ENCODE results near the gene IGSF8.

IGSF8 gene

DNA sequence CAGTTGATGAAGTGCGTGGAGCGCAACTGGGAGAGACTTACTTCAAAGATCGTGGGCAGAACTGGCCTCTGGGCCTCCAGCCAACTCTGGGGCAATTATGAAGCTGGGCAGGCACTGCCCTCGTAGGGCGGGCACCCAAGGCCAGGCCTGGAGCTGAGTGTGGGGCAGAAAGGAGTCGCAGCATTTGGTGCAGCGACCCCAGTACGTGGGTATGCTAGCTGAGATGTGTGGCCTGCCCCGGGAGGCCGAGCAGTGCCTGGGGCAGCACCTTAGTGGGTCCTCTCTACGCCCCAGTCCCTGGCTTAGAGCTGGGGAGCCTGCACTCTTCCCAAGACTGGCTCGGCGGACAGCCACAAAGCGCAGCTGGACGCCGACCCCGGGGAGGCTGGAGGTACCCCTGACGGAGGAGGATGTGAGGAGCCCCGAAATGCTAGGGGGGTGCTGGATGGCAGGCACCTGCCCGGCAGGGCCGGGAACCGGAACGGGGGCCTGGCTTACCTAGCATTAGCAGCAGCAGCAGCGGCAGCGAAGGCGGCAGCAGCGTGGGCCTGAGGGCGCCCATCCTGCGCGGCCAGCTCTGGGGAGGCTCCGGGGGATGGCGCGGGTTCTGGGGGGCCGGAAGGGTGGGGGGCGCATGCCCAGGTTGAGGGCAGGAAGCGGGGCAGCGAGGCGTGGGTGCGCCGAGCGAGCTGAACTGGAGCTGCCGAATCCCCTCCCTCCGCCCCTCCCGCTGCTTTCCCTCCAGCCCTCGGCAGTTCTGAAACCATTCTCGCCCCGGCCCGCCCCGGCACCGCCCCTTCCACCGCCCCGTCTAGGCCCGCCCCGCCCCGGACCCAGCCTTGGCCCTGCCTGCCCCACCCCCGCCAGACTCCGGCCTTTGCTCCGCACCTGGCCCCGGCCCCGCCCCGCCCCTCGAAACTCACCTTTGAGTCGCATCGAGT, at the start of gene IGSF8:
IGSF8 (minus strand) TSS at position 709 of the 941 bp plus-strand sequence; CDS start at position 562, 147 bp downstream.
- DNase-seq (ENCODE audit: low read depth, low spot score): peak; percentile 16
- Histone ChIP-seq H3K9ac (ENCODE audit: insufficient read length) (peak within 1 kb of the TSS; percentile 79), H3K36me3 (ENCODE audit: insufficient read depth, low read length) (no peaks in the 10 kb centered on the region), H3K9me3 (ENCODE audit: low read depth, low read length) (no peaks in the 10 kb centered on the region), H3K27ac (no peak within 1 kb of the TSS), H3K4me3 (peak within 1 kb of the TSS; percentile 80)
- no peak for TF ChIP-seq FOXP2 (optimal IDR thresholded peaks at IDR 0.05; ENCODE audit: control extremely low read depth, extremely low read length, insufficient read depth)
- TF ChIP-seq EZH2 (IDR thresholded peaks at IDR 0.05): no peak
- no peak for TF ChIP-seq POLR2AphosphoS5 (IDR thresholded peaks at IDR 0.05; ENCODE audit: borderline replicate concordance, low read depth, low read length)

GRCh38 chr1:160148121-160148520, 49.7 kb upstream of the IGSF8 start:
- DNase-seq (ENCODE audit: low read depth, low spot score): no peak
- no peak overlapping the region for H3K27ac ChIP-seq
- H3K9ac ChIP-seq (ENCODE audit: insufficient read length): no peak overlapping the region
- no peaks in the 10 kb centered on the region for H3K9me3 ChIP-seq (ENCODE audit: low read depth, low read length)
- no peak overlapping the region for H3K4me3 ChIP-seq
- no peaks in the 10 kb centered on the region for H3K36me3 ChIP-seq (ENCODE audit: insufficient read depth, low read length)
- TF ChIP-seq EZH2 (IDR thresholded peaks at IDR 0.05) (no peak), POLR2AphosphoS5 (IDR thresholded peaks at IDR 0.05; ENCODE audit: borderline replicate concordance, low read depth, low read length) (no peak), FOXP2 (optimal IDR thresholded peaks at IDR 0.05; ENCODE audit: control extremely low read depth, extremely low read length, insufficient read depth) (no peak)

DNA sequence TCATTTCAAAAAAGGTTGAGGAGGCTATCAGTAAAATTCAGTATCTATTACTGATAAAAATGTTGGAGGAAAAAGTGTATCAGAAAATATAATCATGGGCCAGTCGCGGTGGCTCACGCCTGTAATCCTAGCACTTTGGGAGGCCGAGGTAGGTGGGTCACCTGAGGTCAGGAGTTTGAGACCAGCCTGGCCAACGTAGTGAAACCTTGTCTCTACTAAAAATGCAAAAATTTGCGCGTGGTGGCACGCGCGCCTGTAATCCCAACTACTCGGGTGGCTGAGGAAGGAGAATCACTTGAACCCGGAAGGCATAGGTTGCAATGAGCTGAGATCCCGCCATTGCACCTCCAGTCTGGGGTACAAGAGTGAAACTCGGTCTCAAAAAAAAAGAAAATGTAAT, 47.7 kb upstream of the IGSF8 start:
- no peak for DNase-seq (ENCODE audit: low read depth, low spot score)
- Histone ChIP-seq H3K9me3 (ENCODE audit: low read depth, low read length) (no peaks in the 10 kb centered on the region), H3K36me3 (ENCODE audit: insufficient read depth, low read length) (no peaks in the 10 kb centered on the region), H3K27ac (no peak overlapping the region), H3K9ac (ENCODE audit: insufficient read length) (no peak overlapping the region), H3K4me3 (no peak overlapping the region)
- TF ChIP-seq EZH2 (IDR thresholded peaks at IDR 0.05) (no peak), FOXP2 (optimal IDR thresholded peaks at IDR 0.05; ENCODE audit: control extremely low read depth, extremely low read length, insufficient read depth) (no peak), POLR2AphosphoS5 (IDR thresholded peaks at IDR 0.05; ENCODE audit: borderline replicate concordance, low read depth, low read length) (no peak)

- no peak for DNase-seq (ENCODE audit: low read depth, low spot score)
- no peak overlapping the region for H3K4me3 ChIP-seq
- H3K36me3 ChIP-seq (ENCODE audit: insufficient read depth, low read length): no peaks in the 10 kb centered on the region
- H3K9me3 ChIP-seq (ENCODE audit: low read depth, low read length): no peaks in the 10 kb centered on the region
- no peak overlapping the region for H3K9ac ChIP-seq (ENCODE audit: insufficient read length)
- TF ChIP-seq FOXP2 (optimal IDR thresholded peaks at IDR 0.05; ENCODE audit: control extremely low read depth, extremely low read length, insufficient read depth) (no peak), POLR2AphosphoS5 (IDR thresholded peaks at IDR 0.05; ENCODE audit: borderline replicate concordance, low read depth, low read length) (no peak), EZH2 (IDR thresholded peaks at IDR 0.05) (no peak)
- H3K27ac ChIP-seq: no peak overlapping the region
Observed at GRCh38 chr1:160144921-160145320, 46.5 kb upstream of the IGSF8 start.

- Histone ChIP-seq H3K27ac (no peak overlapping the region), H3K9me3 (ENCODE audit: low read depth, low read length) (no peaks in the 10 kb centered on the region), H3K9ac (ENCODE audit: insufficient read length) (no peak overlapping the region), H3K4me3 (no peak overlapping the region), H3K36me3 (ENCODE audit: insufficient read depth, low read length) (no peaks in the 10 kb centered on the region)
- DNase-seq (ENCODE audit: low read depth, low spot score): no peak
- TF ChIP-seq FOXP2 (optimal IDR thresholded peaks at IDR 0.05; ENCODE audit: control extremely low read depth, extremely low read length, insufficient read depth): no peak
- no peak for TF ChIP-seq POLR2AphosphoS5 (IDR thresholded peaks at IDR 0.05; ENCODE audit: borderline replicate concordance, low read depth, low read length)
- TF ChIP-seq EZH2 (IDR thresholded peaks at IDR 0.05): no peak
Observed at GRCh38 chr1:160143695-160144094, 45.3 kb upstream of the IGSF8 start.

GRCh38 chr1:160139840-160140239, 41.4 kb upstream of the IGSF8 start:
- Histone ChIP-seq H3K36me3 (ENCODE audit: insufficient read depth, low read length) (no peaks in the 10 kb centered on the region), H3K27ac (no peak overlapping the region), H3K4me3 (no peak overlapping the region), H3K9me3 (ENCODE audit: low read depth, low read length) (no peaks in the 10 kb centered on the region), H3K9ac (ENCODE audit: insufficient read length) (no peak overlapping the region)
- TF ChIP-seq POLR2AphosphoS5 (IDR thresholded peaks at IDR 0.05; ENCODE audit: borderline replicate concordance, low read depth, low read length): no peak
- no peak for TF ChIP-seq FOXP2 (optimal IDR thresholded peaks at IDR 0.05; ENCODE audit: control extremely low read depth, extremely low read length, insufficient read depth)
- TF ChIP-seq EZH2 (IDR thresholded peaks at IDR 0.05): no peak
- DNase-seq (ENCODE audit: low read depth, low spot score): no peak

GRCh38 chr1:160137216-160137862, 38.9 kb upstream of the IGSF8 start:
- TF ChIP-seq FOXP2 (optimal IDR thresholded peaks at IDR 0.05; ENCODE audit: control extremely low read depth, extremely low read length, insufficient read depth) (no peak), EZH2 (IDR thresholded peaks at IDR 0.05) (no peak), POLR2AphosphoS5 (IDR thresholded peaks at IDR 0.05; ENCODE audit: borderline replicate concordance, low read depth, low read length) (no peak)
- no peak for DNase-seq (ENCODE audit: low read depth, low spot score)
- no peak overlapping the region for H3K27ac ChIP-seq
- H3K4me3 ChIP-seq: no peak overlapping the region
- no peak overlapping the region for H3K9ac ChIP-seq (ENCODE audit: insufficient read length)
- H3K9me3 ChIP-seq (ENCODE audit: low read depth, low read length): no peaks in the 10 kb centered on the region
- no peaks in the 10 kb centered on the region for H3K36me3 ChIP-seq (ENCODE audit: insufficient read depth, low read length)

DNA sequence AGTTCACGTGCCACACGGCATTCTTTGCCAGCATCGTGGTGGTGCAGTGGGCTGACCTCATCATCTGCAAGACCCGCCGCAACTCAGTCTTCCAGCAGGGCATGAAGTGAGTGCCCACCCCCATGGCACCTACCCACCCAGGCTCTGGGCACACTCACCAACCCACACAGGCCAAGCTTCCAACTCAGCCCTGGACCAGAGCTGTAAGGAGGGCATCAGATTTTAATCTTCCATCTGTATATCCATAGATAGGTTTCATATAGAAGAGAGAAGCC, 38.4 kb upstream of the IGSF8 start:
- TF ChIP-seq FOXP2 (optimal IDR thresholded peaks at IDR 0.05; ENCODE audit: control extremely low read depth, extremely low read length, insufficient read depth) (no peak), POLR2AphosphoS5 (IDR thresholded peaks at IDR 0.05; ENCODE audit: borderline replicate concordance, low read depth, low read length) (no peak), EZH2 (IDR thresholded peaks at IDR 0.05) (no peak)
- no peaks in the 10 kb centered on the region for H3K36me3 ChIP-seq (ENCODE audit: insufficient read depth, low read length)

More for the DNA sequence above, 38.4 kb upstream of the IGSF8 start:
- Histone ChIP-seq H3K4me3 (no peak overlapping the region), H3K9ac (ENCODE audit: insufficient read length) (no peak overlapping the region), H3K27ac (no peak overlapping the region), H3K9me3 (ENCODE audit: low read depth, low read length) (no peaks in the 10 kb centered on the region)
- DNase-seq (ENCODE audit: low read depth, low spot score): no peak

Measured in SK-N-MC (cell line).